Vagina (tissue), 2 donors: ENCODE results near the gene ANXA8.
"Not testable (repeated sequence)": the region's sequence is repeated elsewhere in the genome, so short reads cannot be mapped to it uniquely, and the experiment has no call there.

Source experiments
- POLR2A ChIP-seq, 2 donors: fragments of 450-650 bp; IDR thresholded peaks; one replicate each; pipeline ENCODE4 v1.6.1; 2017; ENCODE audit warnings: antibody characterized with exemption in 2 of 2, mild to moderate bottlenecking in 2 of 2, moderate library complexity in 2 of 2
- POLR2AphosphoS5 ChIP-seq, 2 donors: sonication (generic); formaldehyde crosslinking; IDR thresholded peaks; one replicate each; pipeline ENCODE4 v1.9.0; 2017; ENCODE audit warnings: antibody characterized with exemption in 2 of 2, mild to moderate bottlenecking in 2 of 2, low read depth in 1 of 2; ENCODE audit not compliant: insufficient read depth in 1 of 2

DNA sequence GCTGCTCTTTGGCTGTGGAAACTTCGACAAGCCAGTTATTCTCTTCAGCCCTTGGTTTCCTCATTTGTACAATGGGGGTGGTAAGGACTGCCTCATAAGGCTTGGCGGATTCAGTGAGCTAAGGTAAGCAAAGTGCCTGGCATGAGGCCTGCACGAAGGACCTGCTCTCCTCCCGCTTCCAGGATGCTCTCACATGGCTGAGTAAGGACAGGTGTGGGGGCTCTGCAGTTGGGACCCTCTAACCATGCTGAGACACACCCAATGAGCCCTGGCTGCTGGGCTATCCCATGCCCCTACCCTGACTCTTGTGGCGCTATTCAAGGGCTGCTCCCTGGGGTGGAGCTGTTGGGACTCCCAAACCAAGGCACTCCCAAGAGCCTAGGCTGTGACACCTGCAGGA, 8.8 kb downstream of the ANXA8 start:
- not testable (repeated sequence) for TF ChIP-seq POLR2A (IDR thresholded peaks at IDR 0.05); POLR2AphosphoS5 (IDR thresholded peaks at IDR 0.05; ENCODE audit: insufficient read depth in 1 of 2, low read depth in 1 of 2)
